ENCODE results near the gene SLC16A5.

Gene SLC16A5

GRCh38 chr17:75102385-75102821, 14.6 kb downstream of the SLC16A5 start:
- no peak for TF ChIP-seq REST (IDR thresholded peaks at IDR 0.05; ENCODE audit: insufficient read depth in 1 of 2, low read depth in 2 of 2, low read length in 2 of 2)
- TF ChIP-seq SIN3A (IDR thresholded peaks at IDR 0.05; ENCODE audit: borderline replicate concordance, insufficient read depth, low read length), result no peak
- no peak for TF ChIP-seq FOXP2 (optimal IDR thresholded peaks at IDR 0.05; ENCODE audit: borderline replicate concordance, extremely low read depth, extremely low read length, insufficient read depth)
- no peak for TF ChIP-seq TAF1 (IDR thresholded peaks at IDR 0.05; ENCODE audit: borderline replicate concordance, insufficient read depth, low read length)
- no peak for TF ChIP-seq POLR2AphosphoS5 (IDR thresholded peaks at IDR 0.05; ENCODE audit: low read depth, low read length)

GRCh38 chr17:75103601-75104554, 16.1 kb downstream of the SLC16A5 start:
- TF ChIP-seq FOXP2 (optimal IDR thresholded peaks at IDR 0.05; ENCODE audit: borderline replicate concordance, extremely low read depth, extremely low read length, insufficient read depth), result no peak
- TF ChIP-seq SIN3A (IDR thresholded peaks at IDR 0.05; ENCODE audit: borderline replicate concordance, insufficient read depth, low read length), result no peak
- no peak for TF ChIP-seq REST (IDR thresholded peaks at IDR 0.05; ENCODE audit: insufficient read depth in 1 of 2, low read depth in 2 of 2, low read length in 2 of 2)
- TF ChIP-seq POLR2AphosphoS5 (IDR thresholded peaks at IDR 0.05; ENCODE audit: low read depth, low read length), result no peak
- no peak for TF ChIP-seq TAF1 (IDR thresholded peaks at IDR 0.05; ENCODE audit: borderline replicate concordance, insufficient read depth, low read length)

- TF ChIP-seq POLR2AphosphoS5 (IDR thresholded peaks at IDR 0.05; ENCODE audit: low read depth, low read length), result no peak
- TF ChIP-seq FOXP2 (optimal IDR thresholded peaks at IDR 0.05; ENCODE audit: borderline replicate concordance, extremely low read depth, extremely low read length, insufficient read depth), result no peak
- TF ChIP-seq REST (IDR thresholded peaks at IDR 0.05; ENCODE audit: insufficient read depth in 1 of 2, low read depth in 2 of 2, low read length in 2 of 2), result no peak
Measured at GRCh38 chr17:75105126-75106080, 17.6 kb downstream of the SLC16A5 start.

- no peak for TF ChIP-seq SIN3A (IDR thresholded peaks at IDR 0.05; ENCODE audit: borderline replicate concordance, insufficient read depth, low read length)
- no peak for TF ChIP-seq REST (IDR thresholded peaks at IDR 0.05; ENCODE audit: insufficient read depth in 1 of 2, low read depth in 2 of 2, low read length in 2 of 2)
- no peak for TF ChIP-seq TAF1 (IDR thresholded peaks at IDR 0.05; ENCODE audit: borderline replicate concordance, insufficient read depth, low read length)
- no peak for TF ChIP-seq FOXP2 (optimal IDR thresholded peaks at IDR 0.05; ENCODE audit: borderline replicate concordance, extremely low read depth, extremely low read length, insufficient read depth)
- no peak for TF ChIP-seq POLR2AphosphoS5 (IDR thresholded peaks at IDR 0.05; ENCODE audit: low read depth, low read length)
Measured at GRCh38 chr17:75108193-75108592, 20.4 kb downstream of the SLC16A5 start.
